ENCODE measurements around the gene ZBTB18.

DNA sequence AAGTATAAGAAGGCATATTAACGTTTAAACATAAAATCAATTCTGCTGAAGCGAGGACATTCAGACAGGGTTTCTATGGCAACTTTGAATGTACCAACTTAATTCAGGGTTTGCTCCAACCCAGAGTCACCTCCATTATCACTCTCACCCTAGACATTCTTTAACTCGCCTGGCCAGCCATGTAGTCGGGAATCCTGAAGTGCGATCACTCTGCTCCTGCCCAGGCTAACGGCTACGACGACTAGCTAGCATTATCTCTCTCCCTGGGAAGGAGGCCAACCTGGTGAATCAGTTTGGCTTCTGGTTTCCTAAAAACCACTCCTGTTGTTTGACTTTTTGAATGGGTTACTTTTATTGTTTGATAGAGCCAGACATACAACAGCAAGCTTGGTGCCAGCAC, 38.9 kb upstream of the ZBTB18 start:
- TF ChIP-seq, protein P1, sequence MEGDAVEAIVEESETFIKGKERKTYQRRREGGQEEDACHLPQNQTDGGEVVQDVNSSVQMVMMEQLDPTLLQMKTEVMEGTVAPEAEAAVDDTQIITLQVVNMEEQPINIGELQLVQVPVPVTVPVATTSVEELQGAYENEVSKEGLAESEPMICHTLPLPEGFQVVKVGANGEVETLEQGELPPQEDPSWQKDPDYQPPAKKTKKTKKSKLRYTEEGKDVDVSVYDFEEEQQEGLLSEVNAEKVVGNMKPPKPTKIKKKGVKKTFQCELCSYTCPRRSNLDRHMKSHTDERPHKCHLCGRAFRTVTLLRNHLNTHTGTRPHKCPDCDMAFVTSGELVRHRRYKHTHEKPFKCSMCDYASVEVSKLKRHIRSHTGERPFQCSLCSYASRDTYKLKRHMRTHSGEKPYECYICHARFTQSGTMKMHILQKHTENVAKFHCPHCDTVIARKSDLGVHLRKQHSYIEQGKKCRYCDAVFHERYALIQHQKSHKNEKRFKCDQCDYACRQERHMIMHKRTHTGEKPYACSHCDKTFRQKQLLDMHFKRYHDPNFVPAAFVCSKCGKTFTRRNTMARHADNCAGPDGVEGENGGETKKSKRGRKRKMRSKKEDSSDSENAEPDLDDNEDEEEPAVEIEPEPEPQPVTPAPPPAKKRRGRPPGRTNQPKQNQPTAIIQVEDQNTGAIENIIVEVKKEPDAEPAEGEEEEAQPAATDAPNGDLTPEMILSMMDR (IDR thresholded peaks at IDR 0.05; ENCODE audit: insufficient read depth, low read length, poor library complexity, severe bottlenecking) = no peak
- TF ChIP-seq EZH2phosphoT487 (conservative IDR thresholded peaks at IDR 0.05; ENCODE audit: low read length) = no peak
